GM12878 (cell line): ENCODE data around the gene MAST3.

Source experiments
- PKNOX1 ChIP-seq: fragments of 450-650 bp; IDR thresholded peaks from 2 replicates; pipeline ENCODE4 v1.6.1; 2016; ENCODE audit warnings: mild to moderate bottlenecking
- RAD21 ChIP-seq: IDR thresholded peaks from 2 replicates; pipeline ENCODE4 v1.6.1; 2011; ENCODE audit warnings: mild to moderate bottlenecking, low read depth, low read length, moderate library complexity; ENCODE audit not compliant: insufficient read depth
- TF ChIP-seq, protein P1 (sequence below), 3 experiments: IDR thresholded peaks in 2 of 3; conservative IDR thresholded peaks in 1 of 3; 2 replicates each; pipeline ENCODE4 v1.5.1; 2011; ENCODE audit warnings: low read depth in 3 of 3, low read length in 3 of 3, mild to moderate bottlenecking in 3 of 3, control low read depth in 2 of 3, moderate library complexity in 2 of 3, inconsistent platforms in 1 of 3, mixed read lengths in 1 of 3; ENCODE audit not compliant: control insufficient read depth in 2 of 3, insufficient read depth in 1 of 3; ENCODE audit errors: extremely low read depth in 1 of 3

GRCh38 chr19:18176367-18177310 lies 79.1 kb downstream of the MAST3 start:
- TF ChIP-seq RAD21 = no peak
- no peak for TF ChIP-seq PKNOX1
- TF ChIP-seq, protein P1, sequence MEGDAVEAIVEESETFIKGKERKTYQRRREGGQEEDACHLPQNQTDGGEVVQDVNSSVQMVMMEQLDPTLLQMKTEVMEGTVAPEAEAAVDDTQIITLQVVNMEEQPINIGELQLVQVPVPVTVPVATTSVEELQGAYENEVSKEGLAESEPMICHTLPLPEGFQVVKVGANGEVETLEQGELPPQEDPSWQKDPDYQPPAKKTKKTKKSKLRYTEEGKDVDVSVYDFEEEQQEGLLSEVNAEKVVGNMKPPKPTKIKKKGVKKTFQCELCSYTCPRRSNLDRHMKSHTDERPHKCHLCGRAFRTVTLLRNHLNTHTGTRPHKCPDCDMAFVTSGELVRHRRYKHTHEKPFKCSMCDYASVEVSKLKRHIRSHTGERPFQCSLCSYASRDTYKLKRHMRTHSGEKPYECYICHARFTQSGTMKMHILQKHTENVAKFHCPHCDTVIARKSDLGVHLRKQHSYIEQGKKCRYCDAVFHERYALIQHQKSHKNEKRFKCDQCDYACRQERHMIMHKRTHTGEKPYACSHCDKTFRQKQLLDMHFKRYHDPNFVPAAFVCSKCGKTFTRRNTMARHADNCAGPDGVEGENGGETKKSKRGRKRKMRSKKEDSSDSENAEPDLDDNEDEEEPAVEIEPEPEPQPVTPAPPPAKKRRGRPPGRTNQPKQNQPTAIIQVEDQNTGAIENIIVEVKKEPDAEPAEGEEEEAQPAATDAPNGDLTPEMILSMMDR (IDR thresholded peaks at IDR 0.05 in 2 of 3, conservative IDR thresholded peaks at IDR 0.05 in 1 of 3; ENCODE audit: control insufficient read depth in 2 of 3, extremely low read depth in 1 of 3, insufficient read depth in 1 of 3, low read depth in 3 of 3, low read length in 3 of 3) = no peak
